Natural killer cell (primary cell): ENCODE data around the gene PRKN. TPM values are rescaled to one million over a fixed set of nuclear protein-coding genes. Genes with fewer than 3 reads are reported as not detected.

Experiments
- ATAC-seq, 3 donors: fragments of 150-1000 bp in 2 of 3; fragments of 200-7000 bp in 1 of 3; cut with Tn5 transposase; 1 replicate in 1 of 3; 2 replicates in 2 of 3; pipeline ENCODE4 v1.10.0; 2021; ENCODE audit warnings: mild to moderate bottlenecking in 2 of 3, moderate library complexity in 2 of 3
- DNase-seq, 2 donors: peaks; one replicate each; pipeline versions ENCODE4 v3.0.0 to v3.0.0-alpha.2; 2013 to 2021; ENCODE audit warnings: mixed read lengths in 1 of 2
- H3K27ac ChIP-seq: one replicate; pipeline ENCODE4 v1.5.1; 2013; ENCODE audit warnings: mild to moderate bottlenecking, low read length
- H3K27me3 ChIP-seq: one replicate; pipeline ENCODE4 v1.6.1; 2013; ENCODE audit warnings: low read length; ENCODE audit not compliant: control insufficient read depth, insufficient read depth
- H3K36me3 ChIP-seq: one replicate; pipeline ENCODE4 v1.6.1; 2013; ENCODE audit warnings: low read length; ENCODE audit not compliant: control insufficient read depth, insufficient read depth
- H3K4me1 ChIP-seq: one replicate; pipeline ENCODE4 v1.6.1; 2013; ENCODE audit warnings: low read length; ENCODE audit not compliant: control insufficient read depth, insufficient read depth
- H3K4me3 ChIP-seq: one replicate; pipeline ENCODE4 v1.5.1; 2013; ENCODE audit warnings: low read length
- H3K9me3 ChIP-seq: one replicate; pipeline ENCODE4 v1.6.1; 2013; ENCODE audit warnings: low read length; ENCODE audit not compliant: control insufficient read depth, insufficient read depth
- H3K27ac Mint-ChIP-seq, 2 donors: one replicate each; pipeline ENCODE4 v1.8.0; 2022; ENCODE audit warnings: mild to moderate bottlenecking in 2 of 2, mixed read lengths in 2 of 2, moderate library complexity in 1 of 2
- H3K27me3 Mint-ChIP-seq, 2 donors: one replicate each; pipeline ENCODE4 v1.8.0; 2022; ENCODE audit warnings: low read depth in 2 of 2, mixed read lengths in 2 of 2
- H3K36me3 Mint-ChIP-seq: one replicate; pipeline ENCODE4 v1.8.0; 2022; ENCODE audit warnings: mixed read lengths
- H3K4me1 Mint-ChIP-seq, 2 donors: one replicate each; pipeline ENCODE4 v1.8.0; 2022; ENCODE audit warnings: mixed read lengths in 2 of 2
- H3K4me3 Mint-ChIP-seq: one replicate; pipeline ENCODE4 v1.8.0; 2022; ENCODE audit warnings: mild to moderate bottlenecking, moderate library complexity, mixed read lengths
- H3K9me3 Mint-ChIP-seq, 2 donors: one replicate each; pipeline ENCODE4 v1.8.0; 2022; ENCODE audit warnings: mixed read lengths in 2 of 2
- WGBS: methylation state at CpG from one replicate; pipeline ENCODE4 v1.1.7; 2013; ENCODE audit warnings: missing lambda C conversion rate; ENCODE audit not compliant: insufficient coverage; 5-methylcytosine and 5-hydroxymethylcytosine counted together
- intact Hi-C: fragments of 100-400 bp; cut with micrococcal nuclease; formaldehyde crosslinking; loops from one replicate; pipeline ENCODE4 v1.14.2; 2022
- total RNA-seq, 4 donors: library from RNA; stranded (reverse); fragments of 120-200 nt in 1 of 4; gene quantifications; one replicate each; pipeline versions ENCODE4 v1.2.3 to v1.2.4, GENCODE V29; 2013 to 2022
- TF ChIP-seq, protein P1 (sequence below): fragments of 200-600 bp; IDR thresholded peaks from one replicate; pipeline ENCODE4 v1.8.0; 2022; ENCODE audit warnings: antibody characterized with exemption

The PRKN gene
- total RNA-seq, 3 donors from 2014 or later (not counting 1 experiment from before 2014, with no cell fraction given), result 1.4 to 1.9 (median 1.9) TPM

DNA sequence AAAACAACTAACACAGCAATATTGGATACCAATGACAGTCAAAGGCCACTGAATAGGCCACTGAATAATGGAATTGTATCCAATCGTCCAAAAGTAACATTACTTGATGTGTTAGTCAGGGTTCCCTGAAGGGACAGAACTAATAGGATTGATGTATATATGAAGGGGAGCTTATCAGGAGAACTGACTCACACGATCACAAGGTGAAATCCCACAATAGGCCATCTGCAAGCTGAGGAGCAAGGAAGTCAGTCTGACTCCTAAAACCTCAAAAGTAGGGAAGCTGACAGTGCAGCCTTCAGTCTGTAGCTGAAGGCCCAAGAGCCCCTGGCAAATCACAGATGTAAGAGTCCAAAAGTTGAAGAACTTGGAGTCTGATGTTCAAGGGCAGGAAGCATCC is 571.4 kb downstream of the PRKN start:
- H3K4me1 Mint-ChIP-seq, result peaks cover 0 to 13% of the 10 kb centered on the region in 2 donors
- H3K36me3 Mint-ChIP-seq, result no peaks in the 10 kb centered on the region
- peaks cover 9% of the 10 kb centered on the region for H3K4me1 ChIP-seq
- peaks cover 2 to 6% of the 10 kb centered on the region in 2 donors for H3K9me3 Mint-ChIP-seq
- H3K36me3 ChIP-seq, result no peaks in the 10 kb centered on the region
- H3K27ac Mint-ChIP-seq, result no peak overlapping the region
- no peaks in the 10 kb centered on the region for H3K27me3 ChIP-seq
- H3K27ac ChIP-seq, result no peak overlapping the region
- WGBS, result 74% methylated on average over 2 of the region's 2 CpGs
- TF ChIP-seq, protein P1, sequence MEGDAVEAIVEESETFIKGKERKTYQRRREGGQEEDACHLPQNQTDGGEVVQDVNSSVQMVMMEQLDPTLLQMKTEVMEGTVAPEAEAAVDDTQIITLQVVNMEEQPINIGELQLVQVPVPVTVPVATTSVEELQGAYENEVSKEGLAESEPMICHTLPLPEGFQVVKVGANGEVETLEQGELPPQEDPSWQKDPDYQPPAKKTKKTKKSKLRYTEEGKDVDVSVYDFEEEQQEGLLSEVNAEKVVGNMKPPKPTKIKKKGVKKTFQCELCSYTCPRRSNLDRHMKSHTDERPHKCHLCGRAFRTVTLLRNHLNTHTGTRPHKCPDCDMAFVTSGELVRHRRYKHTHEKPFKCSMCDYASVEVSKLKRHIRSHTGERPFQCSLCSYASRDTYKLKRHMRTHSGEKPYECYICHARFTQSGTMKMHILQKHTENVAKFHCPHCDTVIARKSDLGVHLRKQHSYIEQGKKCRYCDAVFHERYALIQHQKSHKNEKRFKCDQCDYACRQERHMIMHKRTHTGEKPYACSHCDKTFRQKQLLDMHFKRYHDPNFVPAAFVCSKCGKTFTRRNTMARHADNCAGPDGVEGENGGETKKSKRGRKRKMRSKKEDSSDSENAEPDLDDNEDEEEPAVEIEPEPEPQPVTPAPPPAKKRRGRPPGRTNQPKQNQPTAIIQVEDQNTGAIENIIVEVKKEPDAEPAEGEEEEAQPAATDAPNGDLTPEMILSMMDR, result no peak
- intact Hi-C loops, result no loop called here
- ATAC-seq (no peak), DNase-seq (no peak)
- no peak overlapping the region for H3K4me3 Mint-ChIP-seq
- H3K27me3 Mint-ChIP-seq, result no peaks in the 10 kb centered on the region
- H3K9me3 ChIP-seq, result no peaks in the 10 kb centered on the region
- H3K4me3 ChIP-seq, result no peak overlapping the region

DNA sequence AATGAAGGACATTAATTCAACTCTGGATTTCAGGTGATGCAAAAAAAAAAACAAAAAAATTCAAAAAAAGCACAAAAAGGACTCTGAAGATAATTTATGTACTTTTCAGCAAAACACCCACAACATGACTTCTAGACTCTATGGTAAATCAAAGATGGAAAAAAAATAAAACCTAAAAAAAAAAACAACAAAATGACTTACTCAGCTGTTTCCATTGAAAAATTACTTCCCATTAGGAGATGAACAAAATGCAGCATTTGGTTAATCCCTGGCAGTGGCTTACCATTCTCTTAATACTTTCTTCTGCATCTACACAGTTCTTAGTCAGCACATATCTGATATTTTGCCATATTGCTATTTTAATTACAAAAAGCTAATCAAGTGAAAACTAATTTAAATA is 572.6 kb downstream of the PRKN start:
- no peaks in the 10 kb centered on the region for H3K9me3 ChIP-seq
- Mint-ChIP-seq H3K27ac (no peak overlapping the region), H3K9me3 (peaks cover 2 to 6% of the 10 kb centered on the region in 2 donors), H3K27me3 (no peaks in the 10 kb centered on the region), H3K4me3 (no peak overlapping the region), H3K4me1 (peaks cover 0 to 19% of the 10 kb centered on the region in 2 donors), H3K36me3 (no peaks in the 10 kb centered on the region)
- H3K36me3 ChIP-seq, result no peaks in the 10 kb centered on the region
- peaks cover 9% of the 10 kb centered on the region for H3K4me1 ChIP-seq
- H3K27ac ChIP-seq, result no peak overlapping the region
- TF ChIP-seq, protein P1, result no peak
- ATAC-seq, result no peak
- DNase-seq, result no peak
- no peaks in the 10 kb centered on the region for H3K27me3 ChIP-seq
- H3K4me3 ChIP-seq, result no peak overlapping the region
- intact Hi-C loops, result no loop called here

DNA sequence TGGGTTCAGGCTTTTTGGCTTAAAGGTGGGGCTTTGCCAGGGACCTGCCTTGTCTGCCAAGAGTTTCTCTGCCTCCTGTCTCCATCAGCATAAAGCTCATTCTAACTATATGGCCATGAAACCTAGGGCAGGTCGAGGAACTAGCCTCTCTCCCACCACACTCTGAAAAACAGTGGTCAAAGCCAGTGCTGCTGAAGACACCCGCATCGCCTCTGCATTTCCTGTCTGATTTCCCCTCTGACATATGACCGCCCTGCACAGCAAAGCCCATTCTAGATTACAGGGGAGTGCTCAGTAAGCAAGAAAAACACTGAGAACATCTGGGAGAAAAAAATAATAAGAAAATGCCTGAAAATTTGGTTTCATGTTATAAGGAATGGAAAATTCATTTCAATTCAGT is 573.6 kb downstream of the PRKN start:
- ATAC-seq (peak in 1 of 3 donors; percentile 67), DNase-seq (no peak)
- H3K9me3 Mint-ChIP-seq, result peaks cover 2 to 6% of the 10 kb centered on the region in 2 donors
- Histone ChIP-seq H3K4me3 (no peak overlapping the region), H3K27ac (no peak overlapping the region), H3K9me3 (no peaks in the 10 kb centered on the region), H3K36me3 (no peaks in the 10 kb centered on the region), H3K27me3 (no peaks in the 10 kb centered on the region), H3K4me1 (peaks cover 9% of the 10 kb centered on the region)
- no peak overlapping the region for H3K4me3 Mint-ChIP-seq
- WGBS, result 33% methylated on average over 4 of the region's 4 CpGs
- TF ChIP-seq, protein P1, result no peak
- H3K27ac Mint-ChIP-seq, result no peak overlapping the region
- H3K36me3 Mint-ChIP-seq, result no peaks in the 10 kb centered on the region
- H3K27me3 Mint-ChIP-seq, result no peaks in the 10 kb centered on the region
- intact Hi-C loops, result no loop called here
- peaks cover 0 to 19% of the 10 kb centered on the region in 2 donors for H3K4me1 Mint-ChIP-seq

DNA sequence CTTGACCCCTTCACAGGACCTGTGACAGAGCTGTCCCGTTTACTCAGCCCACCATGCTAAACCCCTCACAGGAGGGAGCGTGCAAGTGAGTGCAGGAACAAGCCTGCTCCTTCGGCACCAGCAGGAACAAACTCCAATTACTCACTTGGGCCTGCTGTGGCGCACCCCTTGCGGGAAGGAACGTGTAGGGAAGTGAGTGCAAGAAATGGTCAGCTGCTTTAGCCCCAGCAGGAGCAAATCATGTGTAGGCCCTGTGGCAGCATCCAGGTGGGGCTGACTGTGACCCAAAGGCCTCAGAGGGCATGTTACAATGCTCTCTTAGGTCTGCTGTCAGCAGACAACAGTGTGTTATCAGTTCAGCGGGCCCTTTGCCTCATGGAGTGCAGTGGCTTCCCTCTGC is 574.4 kb downstream of the PRKN start:
- no peak for ATAC-seq

More for the DNA sequence above, 574.4 kb downstream of the PRKN start:
- Histone ChIP-seq H3K9me3 (no peaks in the 10 kb centered on the region), H3K27ac (no peak overlapping the region), H3K36me3 (no peaks in the 10 kb centered on the region), H3K27me3 (no peaks in the 10 kb centered on the region), H3K4me1 (peaks cover 9% of the 10 kb centered on the region), H3K4me3 (no peak overlapping the region)
- peaks cover 0 to 3% of the 10 kb centered on the region in 2 donors for H3K9me3 Mint-ChIP-seq
- no peak overlapping the region for H3K27ac Mint-ChIP-seq
- peaks cover 0 to 19% of the 10 kb centered on the region in 2 donors for H3K4me1 Mint-ChIP-seq
- intact Hi-C loops, result no loop called here
- TF ChIP-seq, protein P1, result no peak
- 78% methylated on average over 7 of the region's 7 CpGs for WGBS
- no peaks in the 10 kb centered on the region for H3K27me3 Mint-ChIP-seq
- H3K36me3 Mint-ChIP-seq, result no peaks in the 10 kb centered on the region
- DNase-seq, result no peak
- H3K4me3 Mint-ChIP-seq, result no peak overlapping the region
